Stimulated activated CD8-positive, alpha-beta memory T cell treated with anti-CD3 and anti-CD28 coated beads, Interleukin-4, amount 100 ng/mL, for 1 hour (primary cell): ENCODE results near the gene SPRR1A.
"Not testable (repeated sequence)": the region's sequence is repeated elsewhere in the genome, so short reads cannot be mapped to it uniquely, and the experiment has no call there.

Source experiments
- DNase-seq, 2 donors: peaks; one replicate each; pipeline ENCODE4 v3.0.0-alpha.2; 2020; ENCODE audit warnings: low read depth in 2 of 2, low spot score in 1 of 2

SPRR1A gene

DNA sequence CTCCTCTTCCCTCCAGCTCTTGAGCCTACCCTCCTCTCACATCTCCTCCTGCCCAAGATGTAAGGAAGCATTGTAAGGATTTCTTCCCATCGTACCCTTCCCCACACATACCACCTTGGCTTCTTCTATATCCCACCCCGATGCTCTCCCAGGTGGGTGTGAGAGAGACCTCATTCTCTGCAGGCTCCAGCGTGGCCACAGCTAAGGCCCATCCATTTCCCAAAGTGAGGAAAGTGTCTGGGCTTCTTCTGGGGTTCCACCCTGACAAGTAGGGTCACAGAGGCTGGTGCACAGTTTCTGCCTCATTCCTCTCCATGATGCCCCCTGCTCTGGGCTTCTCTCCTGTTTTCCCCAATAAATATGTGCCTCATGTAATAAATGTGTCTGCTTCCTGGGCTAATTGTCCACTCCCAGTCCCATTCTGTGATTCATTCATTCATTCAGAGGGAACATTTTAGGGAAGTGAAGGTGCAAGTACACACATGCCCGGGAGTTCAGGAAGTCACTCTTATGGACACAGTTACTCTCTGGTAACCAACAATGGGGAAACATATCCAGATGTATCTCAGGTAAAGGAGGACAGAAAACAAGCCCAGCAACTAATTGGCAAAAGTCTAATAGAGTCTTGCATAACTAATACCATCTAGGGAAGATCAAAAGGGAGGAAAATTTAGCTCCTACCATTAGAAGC lies 11.5 kb upstream of the SPRR1A start:
- DNase-seq, result no peak

DNA sequence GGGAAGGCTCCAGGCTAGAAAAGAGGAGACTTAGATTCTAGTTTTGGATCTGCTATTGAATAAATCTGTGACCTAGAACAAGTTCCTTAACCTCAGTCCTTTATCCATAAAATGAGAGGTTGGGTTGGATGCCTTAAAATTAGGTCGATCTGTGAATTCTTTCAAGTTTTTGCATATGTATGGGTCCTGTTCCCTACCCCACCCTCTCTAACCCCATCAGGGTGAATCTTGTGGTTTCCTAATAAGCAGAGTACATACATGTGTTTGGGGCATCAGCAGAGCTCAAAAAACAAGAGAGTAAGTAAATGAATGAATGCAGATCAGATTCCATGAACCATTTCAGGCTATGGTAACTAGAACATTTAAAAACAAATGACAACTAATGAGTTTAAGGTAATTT lies 7.2 kb upstream of the SPRR1A start:
- no peak for DNase-seq

DNA sequence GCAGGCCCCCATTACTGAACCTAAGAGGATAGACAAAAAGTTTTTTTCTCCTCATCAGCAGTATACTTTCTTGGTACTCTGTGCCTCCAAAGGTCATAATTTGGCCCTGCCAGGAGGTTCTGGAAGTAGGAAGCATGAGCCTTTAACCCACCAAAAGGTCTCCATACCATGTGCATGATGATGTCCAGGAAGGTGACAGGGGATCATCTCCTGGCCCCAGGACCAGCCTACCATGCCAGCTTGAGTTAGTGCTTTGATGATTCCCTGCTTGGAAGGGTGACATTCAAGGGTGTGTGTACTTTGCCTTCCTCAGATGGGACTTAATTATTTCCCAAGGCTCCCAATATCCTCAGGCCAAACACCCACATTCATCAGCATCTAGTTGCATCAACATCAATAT lies 6.3 kb upstream of the SPRR1A start:
- DNase-seq, result no peak

DNA sequence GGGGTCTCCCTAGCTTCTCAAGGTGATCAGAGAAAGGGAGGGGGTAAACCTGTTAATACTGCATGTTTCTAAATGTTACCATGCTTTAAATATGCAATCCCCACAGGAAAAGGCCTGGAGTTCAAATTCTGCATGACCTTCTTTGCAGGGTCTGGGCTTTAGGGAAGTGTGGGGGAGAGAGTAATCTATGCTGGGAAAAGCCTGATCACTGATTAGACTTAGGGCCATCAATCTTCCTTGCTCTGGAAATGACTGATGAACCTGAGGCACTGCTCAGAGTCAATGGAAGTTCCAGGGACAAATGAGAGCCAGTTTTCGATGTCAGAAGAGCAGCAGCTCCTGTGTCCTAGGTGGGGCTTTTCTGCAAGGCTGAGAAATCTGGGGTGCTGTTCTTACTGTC lies 3.2 kb upstream of the SPRR1A start:
- DNase-seq, result no peak

DNA sequence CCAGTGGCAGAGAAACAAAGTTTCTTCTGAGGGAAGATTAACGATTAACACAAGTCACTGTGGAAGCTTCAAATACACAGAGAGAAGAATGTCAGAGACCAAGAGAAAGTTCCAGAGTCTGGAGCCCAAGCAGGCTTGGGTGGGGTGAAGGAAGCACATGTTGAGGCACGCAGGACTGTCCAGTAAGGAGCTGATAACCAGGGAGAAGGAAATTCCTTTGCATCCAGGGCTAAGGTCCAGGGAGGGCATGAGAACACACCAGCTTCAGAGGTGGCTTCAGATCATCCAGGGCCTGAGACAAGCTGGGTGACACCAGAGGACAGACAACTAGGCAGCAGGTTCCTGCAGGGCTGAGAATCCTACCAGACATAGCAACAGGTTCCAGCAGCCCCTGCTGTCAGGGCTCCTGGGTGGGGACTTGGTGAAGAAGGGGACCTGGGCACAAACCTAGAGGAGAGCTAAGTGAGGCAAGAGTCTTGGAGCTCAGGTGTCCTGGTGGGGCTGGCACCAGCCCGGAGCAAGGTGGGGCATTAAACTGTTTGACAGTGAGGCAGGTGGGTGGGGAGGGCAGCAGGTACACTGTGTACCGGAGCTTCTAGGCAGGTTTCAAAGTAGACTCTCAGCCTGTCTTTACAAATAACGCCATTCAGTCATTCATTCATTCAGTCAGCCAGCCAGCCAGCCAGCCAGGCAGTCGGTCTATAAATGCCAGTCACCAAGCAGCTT lies 2.6 kb upstream of the SPRR1A start:
- no peak for DNase-seq

DNA sequence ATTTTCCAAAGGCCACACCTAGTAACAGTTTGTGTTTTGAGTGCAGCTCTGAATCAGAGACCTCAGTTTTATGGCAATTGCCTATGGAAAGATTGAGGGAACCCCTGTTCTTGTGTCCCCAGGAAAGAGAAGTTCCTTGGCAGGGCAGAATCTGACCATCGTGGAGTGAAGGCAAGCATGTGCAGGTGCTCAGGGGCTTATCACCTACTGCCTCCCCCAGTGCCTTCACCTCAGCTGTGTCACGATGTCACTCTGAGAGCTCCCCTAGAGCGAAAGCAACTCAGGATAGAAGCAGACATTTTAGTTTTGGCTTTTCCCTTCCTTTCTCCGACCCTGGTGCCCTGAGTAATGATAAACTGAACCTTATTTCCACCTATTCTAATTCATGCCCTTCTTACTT lies 1.8 kb upstream of the SPRR1A start:
- no peak for DNase-seq

DNA sequence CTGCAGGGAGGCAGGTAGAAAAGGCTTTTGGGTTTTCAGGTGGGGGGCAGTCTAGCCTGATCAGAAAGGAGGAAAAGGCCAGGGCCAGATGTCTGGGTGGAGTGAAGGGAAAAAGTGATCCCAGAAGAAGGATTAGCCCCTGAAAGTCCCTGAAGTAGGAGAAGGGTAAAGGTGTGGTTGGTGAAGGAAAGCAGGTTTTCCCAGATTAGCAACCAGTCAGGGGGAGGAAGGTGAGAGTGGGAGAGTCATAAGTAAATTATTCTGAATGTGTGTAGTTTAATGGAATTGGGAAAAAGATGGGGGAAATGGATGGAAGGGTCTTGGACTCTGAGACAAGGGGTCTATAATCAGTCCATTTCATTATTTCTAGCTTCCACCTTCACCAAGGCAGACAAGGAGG lies 647 bp upstream of the SPRR1A start:
- no peak for DNase-seq

DNA sequence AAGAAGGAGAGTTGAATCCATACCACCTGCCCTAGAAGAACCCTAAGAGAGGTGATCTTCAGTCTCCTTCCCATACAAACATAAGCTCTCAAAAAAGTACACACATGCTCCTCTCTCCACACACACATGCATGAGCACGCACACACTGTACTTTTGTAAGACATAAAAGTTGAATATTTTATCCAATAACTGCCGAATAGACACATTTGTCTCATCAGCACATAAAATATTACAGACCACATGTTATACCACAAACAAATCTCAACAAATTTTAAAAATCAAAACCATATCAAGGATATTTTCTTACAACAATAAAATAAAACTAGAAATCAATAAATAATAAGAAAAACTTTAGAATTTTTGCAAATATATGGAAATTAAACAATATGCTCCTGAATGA lies 2.7 kb downstream of the SPRR1A start:
- no peak for DNase-seq

DNA sequence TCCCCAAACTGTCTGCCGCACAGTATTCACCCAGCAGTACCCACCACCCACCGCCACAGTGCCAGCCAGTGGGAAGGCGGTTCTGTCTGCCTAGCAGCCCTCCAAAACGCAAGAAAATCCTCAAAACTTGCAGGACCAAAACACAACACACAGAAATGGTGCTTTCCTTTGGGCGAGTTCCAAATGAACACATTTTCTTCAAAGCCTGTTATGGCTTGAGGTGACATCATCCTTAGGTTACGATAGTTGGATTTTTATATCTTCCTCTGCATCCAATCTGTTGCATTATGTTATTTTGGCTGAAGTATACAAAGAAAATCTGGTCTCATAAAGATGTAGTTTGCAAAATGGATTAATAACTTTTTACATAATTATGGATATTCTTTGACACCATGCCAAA lies 9.3 kb downstream of the SPRR1A start:
- DNase-seq, result no peak

DNA sequence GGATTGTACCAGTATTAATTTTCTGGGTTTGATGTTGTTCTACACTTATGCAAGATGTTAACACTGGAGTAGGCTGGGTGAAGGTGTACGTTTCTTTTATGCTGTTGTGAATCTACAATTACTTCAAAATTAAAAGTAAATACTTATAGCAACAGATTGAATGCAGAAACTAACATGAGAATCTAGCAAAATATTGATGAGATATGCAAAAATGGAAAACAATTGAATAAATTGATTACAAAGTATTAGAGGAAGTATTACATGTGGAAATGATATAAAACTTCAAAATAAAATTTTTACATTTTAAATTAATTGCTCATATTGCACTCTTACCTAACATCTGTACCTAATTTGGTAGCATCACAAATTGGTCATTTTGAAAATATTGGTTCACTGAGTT lies 12.0 kb downstream of the SPRR1A start:
- no peak for DNase-seq

DNA sequence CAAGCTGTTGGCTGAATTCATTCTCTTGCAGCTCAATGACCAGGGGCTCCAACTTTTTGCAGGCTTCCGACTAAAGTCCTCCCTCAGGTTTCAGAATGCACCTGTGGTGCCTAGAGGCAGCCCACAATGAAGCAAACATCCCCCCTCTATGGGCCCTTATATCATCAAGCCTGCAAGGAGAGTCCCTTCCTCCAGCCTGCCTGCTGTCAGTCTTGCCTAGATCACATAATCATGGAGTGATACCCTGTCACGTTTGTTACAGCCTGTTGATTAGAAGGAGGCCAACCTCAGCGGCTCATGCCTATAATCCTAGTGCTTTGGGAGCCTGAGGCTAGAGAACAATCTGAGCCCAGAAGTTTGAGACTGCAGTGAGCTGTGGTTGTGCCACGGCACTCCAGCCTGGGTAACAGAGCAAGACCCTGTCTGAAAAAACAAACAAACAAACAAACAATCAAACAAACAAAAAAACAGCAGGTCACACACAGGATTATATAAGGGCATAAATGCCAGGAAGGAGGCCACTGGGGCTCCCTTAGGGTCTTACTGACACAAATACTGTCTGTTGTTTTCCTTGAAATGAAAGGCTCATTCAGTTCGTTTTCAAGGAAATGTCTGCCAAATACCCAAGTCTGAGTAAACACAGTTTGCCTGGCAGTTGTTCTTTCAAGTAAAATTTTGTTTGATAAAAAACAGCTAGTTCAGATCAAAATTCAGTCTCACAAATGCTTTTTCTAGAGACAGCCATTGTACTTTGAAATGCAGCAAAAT lies 12.9 kb downstream of the SPRR1A start:
- no peak for DNase-seq

DNA sequence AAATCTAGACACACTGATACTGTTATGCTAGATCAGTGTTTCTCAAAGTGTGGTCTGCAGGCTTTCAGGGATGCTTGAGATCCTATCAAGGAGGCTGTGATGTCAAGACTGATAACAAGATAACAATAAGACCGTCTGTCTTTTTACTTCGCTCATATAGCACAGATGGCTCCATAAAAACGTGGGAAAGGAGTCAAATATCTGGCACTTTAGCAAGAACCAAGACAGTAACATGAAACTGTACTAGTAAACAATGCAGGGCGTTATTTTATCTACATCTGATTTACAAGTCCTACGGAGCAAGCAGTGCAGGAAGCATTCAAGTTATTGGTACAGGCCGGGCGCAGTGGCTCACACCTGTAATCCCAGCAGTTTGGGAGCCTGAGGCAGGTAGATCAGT lies 14.0 kb downstream of the SPRR1A start:
- DNase-seq, result no peak

DNA sequence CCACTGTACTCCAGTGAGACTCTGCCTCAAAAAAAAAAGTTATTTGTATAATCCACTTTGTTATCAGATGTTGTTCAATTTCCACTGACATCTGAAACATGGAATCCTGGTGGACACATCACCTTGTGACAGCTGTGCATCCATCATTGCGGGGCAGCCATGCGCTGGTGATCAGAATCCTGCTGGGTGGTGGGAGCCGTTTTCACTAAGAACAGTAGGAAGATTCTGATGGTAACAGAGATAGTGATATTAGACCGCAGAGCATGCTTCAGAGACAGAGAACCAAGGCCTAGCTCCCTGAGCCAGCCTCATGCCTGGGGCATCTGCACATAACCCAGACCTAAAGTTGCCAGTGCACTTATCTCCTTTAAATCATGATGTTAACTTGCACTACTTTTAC lies 14.6 kb downstream of the SPRR1A start:
- no peak for DNase-seq

DNA sequence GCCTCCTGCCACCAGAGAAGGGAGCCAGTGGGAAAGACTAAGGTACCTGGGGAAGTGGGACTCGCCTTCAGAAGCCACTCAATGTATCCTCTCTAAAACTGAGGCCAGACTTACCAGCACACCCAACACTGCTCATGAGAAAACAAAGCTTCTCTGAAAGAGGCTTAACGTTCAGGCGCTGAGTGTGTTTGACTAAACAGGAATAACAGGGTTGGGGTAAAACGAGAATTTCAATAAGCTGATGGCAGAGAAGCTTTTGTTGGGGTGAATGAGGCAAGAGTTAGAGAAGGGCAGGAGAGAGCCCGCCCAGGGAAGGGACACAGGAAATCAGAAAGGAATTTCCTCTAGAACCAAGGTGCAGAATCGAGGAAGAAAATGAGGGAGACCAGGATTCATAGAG lies 15.9 kb downstream of the SPRR1A start:
- DNase-seq, result no peak

DNA sequence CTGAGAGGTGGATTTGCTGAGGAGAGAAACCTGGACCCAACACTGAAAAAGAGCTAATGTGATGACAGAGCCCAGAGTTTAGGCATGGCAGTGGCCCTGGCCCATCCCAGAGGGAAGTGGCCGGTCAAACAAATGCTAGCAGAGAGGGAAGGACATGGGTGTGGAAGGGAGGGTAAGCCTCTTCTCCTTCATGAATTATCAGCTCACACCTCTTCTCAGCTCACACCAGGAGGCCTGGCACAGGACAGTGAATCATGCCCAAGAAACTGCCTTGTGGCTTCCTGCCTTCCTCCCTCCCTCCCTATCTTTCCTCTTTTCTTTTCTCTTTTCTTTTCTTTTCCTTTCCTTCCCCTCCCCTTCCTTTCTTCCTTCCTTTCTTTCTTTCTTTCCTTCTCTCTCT lies 16.4 kb downstream of the SPRR1A start:
- DNase-seq, result no peak

DNA sequence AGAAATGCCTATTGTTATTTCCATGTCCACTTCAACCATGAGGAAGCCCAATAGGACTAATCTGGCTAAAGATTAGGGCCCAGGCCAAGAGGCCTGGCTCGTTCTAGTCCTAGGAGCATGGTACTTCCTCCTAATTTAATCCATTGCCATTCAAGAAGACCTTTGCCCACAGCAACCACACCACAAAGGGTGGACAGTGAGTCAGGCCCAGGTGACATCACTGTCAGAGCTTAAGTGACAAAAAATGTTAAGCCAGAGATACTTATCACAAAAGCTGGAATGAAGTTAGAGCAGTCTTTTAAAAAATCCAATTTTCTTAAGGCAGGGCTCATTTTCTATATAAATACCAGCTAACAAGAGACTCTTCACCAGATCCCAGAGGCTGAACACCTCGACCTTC lies 17.5 kb downstream of the SPRR1A start, which contains the start of gene SPRR3:
SPRR3 (plus strand) TSS at position 368 of the 400 bp plus-strand sequence. CDS start 1,272 bp downstream, outside the sequence.
- DNase-seq, result no peak

DNA sequence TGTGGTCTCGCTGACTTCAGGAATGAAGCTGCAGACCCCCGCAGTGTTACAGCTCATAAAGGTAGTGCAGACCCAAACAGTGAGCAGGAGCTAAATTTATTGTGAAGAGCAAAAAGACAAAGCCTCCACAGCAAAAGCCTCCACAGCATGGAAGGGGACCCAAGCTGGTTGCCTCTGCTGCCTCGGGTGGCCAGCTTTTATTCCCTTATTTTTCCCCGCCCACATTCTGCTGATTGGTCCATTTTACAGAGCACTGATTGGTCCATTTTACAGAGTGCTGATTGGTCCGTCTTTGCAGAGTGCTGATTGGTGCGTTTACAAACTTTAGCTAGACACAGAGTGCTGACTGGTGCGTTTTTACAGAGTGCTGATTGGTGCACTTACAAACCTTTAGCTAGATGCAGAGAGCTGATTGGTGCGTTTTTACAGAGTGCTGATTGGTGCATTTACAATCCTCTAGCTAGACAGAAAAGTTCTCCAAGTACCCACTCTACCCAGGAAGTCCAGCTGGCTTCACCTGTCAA lies 27.4 kb downstream of the SPRR1A start:
- not testable (repeated sequence) for DNase-seq

DNA sequence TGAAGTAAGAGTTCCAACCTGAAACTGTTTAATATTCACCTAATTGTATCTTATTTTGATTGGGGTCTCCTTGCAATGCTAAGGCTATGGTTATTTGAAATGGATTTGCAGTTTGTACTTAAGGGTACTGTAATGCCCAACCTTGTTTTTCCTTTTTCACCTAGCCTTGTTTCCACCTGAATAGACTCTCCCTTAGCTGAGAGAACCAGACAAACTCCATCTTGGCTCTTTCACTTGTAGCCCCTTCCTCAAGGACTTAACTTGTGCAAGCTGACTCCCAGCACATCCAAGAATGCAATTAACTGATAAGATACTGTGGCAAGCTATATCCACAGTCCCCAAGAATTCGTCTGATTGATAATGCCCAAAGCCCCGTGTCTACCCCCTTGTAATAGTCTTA lies 37.9 kb downstream of the SPRR1A start:
- DNase-seq, result not testable (repeated sequence)

DNA sequence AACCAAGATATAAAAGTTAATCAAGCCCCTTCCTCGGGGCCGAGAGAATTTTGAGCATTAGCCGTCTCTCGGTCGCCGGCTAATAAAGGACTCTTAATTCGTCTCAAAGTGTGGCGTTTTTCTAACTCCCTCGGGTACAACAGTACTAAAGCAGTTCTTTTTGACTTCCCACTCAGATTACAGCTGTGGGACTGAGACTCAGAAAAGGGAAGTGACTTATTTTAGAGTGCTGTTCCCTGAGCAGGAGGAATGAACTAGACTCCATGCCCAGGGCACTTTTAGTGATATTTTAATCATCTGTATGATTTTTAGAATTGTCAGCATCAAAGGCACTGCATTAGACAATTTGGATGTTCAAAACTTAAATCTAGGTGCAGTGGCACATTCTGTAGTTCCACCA lies 38.5 kb downstream of the SPRR1A start:
- not testable (repeated sequence) for DNase-seq

DNA sequence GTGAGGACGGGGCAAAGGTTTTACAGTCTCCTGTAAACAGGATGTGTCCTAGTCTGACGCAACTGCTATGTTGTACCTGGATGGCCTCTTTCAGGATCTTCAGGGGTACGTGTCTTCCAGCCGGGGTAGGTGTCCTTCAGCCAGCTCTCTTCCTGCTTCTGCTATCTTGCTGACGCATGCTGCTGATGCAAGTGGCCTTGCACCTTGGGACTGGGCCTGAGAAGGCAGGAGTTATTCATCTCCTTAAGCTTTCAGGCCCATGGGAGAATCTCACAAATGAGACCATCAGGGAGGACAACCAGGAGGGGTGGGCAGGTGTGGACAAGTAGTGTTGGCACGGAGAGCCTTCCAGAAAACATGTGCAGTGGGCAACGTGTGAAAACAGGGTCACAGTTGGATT lies 39.2 kb downstream of the SPRR1A start:
- no peak for DNase-seq

DNA sequence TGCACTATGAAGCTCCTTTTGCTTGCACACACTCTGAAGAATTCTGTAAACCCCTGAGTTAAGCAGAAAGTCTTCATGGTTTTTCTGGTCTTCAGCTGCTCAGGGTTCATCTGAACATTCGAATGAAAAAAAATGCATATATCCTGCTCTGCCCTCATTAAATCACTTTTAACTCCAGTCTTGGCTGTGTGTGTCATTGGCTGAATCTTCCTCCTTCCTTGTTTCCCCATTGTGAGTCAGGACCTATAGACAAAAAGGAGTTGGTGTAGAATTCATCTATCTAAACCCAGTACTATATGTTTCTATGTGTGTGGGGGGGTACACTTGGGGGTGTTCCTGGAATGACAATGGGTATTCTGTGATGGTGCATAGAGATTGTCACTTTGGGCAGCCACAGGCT lies 40.5 kb downstream of the SPRR1A start:
- no peak for DNase-seq

DNA sequence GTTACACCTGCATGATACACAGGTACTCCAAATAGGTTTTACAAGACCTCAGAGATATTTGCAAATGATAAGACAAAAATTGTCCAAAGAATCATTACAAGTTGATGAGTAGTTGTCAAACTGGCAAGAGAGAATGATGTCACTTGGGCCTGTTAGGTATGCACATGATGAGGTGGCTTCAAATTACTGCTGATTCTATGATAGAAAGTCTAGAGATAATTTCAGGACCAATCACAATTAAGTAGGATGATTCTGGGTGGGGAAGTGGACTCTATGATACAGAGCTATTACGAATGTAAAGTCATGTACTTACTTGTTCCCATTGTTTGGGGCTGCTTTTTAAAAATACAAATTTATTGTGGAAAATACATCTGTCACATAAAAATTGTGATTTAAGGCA lies 41.9 kb downstream of the SPRR1A start:
- DNase-seq, result no peak
